Activated CD8-positive, alpha-beta memory T cell treated with anti-CD3 and anti-CD28 coated beads, Interleukin-2, amount 10 ng/mL, durations not matched to agents 7 days and 5 days (primary cell): Measurements from ENCODE around the gene SLC44A1. TPM values are rescaled to one million over a fixed set of nuclear protein-coding genes. Genes with fewer than 3 reads are reported as not detected.

Source experiments
- ATAC-seq: fragments of 150-1000 bp; cut with Tn5 transposase; one replicate; pipeline ENCODE4 v1.10.0; 2021; ENCODE audit warnings: moderate library complexity
- CTCF ChIA-PET: fragments of 350-600 bp; sonication (Branson Sonifier 250); formaldehyde crosslinking; loops from one replicate; lab custom pipeline; 2021; ENCODE audit warnings: antibody characterized with exemption; lab: Charles Lee
- DNase-seq: peaks from one replicate; pipeline ENCODE4 v3.0.0-alpha.2; 2020
- H3K27ac Mint-ChIP-seq: one replicate; pipeline ENCODE4 v1.8.0; 2021; ENCODE audit warnings: mild to moderate bottlenecking, mixed read lengths
- H3K27me3 Mint-ChIP-seq: one replicate; pipeline ENCODE4 v1.8.0; 2021; ENCODE audit warnings: mixed read lengths
- H3K36me3 Mint-ChIP-seq: one replicate; pipeline ENCODE4 v1.8.0; 2021; ENCODE audit warnings: mild to moderate bottlenecking, mixed read lengths
- H3K4me1 Mint-ChIP-seq: one replicate; pipeline ENCODE4 v1.8.0; 2021; ENCODE audit warnings: mixed read lengths
- H3K4me3 Mint-ChIP-seq: one replicate; pipeline ENCODE4 v1.8.0; 2021; ENCODE audit warnings: mild to moderate bottlenecking, moderate library complexity, mixed read lengths
- H3K9me3 Mint-ChIP-seq: one replicate; pipeline ENCODE4 v1.8.0; 2022; ENCODE audit warnings: low read depth, mixed read lengths
- total RNA-seq, 2 experiments: library from RNA; stranded (reverse); gene quantifications; one replicate each; pipeline ENCODE4 v1.2.3, GENCODE V29; 2021

SLC44A1 gene
- total RNA-seq, 2 experiments from 2014 or later: 4.9 to 10.3 TPM

DNA sequence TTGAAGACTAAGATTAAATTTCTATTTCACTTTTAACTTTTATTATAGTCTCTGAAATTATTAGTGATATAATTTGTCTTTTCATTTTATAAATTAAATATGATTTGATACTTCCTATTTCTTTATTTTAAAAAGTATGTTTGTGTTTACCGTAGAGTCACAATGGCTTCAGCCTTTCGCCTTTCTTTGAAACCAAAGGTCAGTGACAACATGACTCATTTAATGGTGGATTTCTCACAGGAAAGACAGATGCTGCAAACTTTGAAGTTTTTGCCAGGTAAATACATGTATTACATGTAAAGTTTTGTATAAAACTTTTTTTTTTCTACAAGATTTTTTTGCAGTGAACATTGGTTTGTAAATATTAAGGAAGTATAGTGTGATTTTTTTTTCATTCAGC, 239.8 kb downstream of the SLC44A1 start:
- Mint-ChIP-seq H3K27me3 (no peaks in the 10 kb centered on the region), H3K4me3 (no peak overlapping the region), H3K36me3 (peaks cover 1% of the 10 kb centered on the region), H3K4me1 (no peaks in the 10 kb centered on the region), H3K9me3 (no peaks in the 10 kb centered on the region), H3K27ac (no peak overlapping the region)
- DNase-seq: no peak
- ATAC-seq: no peak
- CTCF ChIA-PET: no interaction called here

DNA sequence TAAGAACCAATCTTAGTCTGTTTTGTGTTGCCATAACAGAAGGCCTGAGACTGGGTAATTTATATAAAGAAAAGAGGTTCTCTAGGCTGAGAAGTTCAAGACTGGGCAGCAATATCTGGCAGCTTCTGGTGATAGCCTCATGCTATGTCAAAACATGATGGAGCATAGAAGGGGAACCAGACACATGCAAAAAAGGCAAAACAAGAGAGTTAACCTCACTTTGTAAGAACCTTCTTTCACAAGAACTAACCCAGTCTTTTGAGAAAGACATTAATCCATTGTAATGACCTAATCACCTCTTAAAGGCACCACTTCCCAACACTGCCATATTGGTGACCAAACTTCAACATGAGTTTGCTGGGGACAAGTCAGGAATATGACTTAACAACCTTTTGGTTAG, 240.7 kb downstream of the SLC44A1 start:
- peaks cover 1% of the 10 kb centered on the region for H3K36me3 Mint-ChIP-seq
- H3K9me3 Mint-ChIP-seq: no peaks in the 10 kb centered on the region
- no peaks in the 10 kb centered on the region for H3K4me1 Mint-ChIP-seq
- CTCF ChIA-PET: no interaction called here
- H3K4me3 Mint-ChIP-seq: no peak overlapping the region
- H3K27ac Mint-ChIP-seq: no peak overlapping the region
- no peaks in the 10 kb centered on the region for H3K27me3 Mint-ChIP-seq
- DNase-seq (no peak), ATAC-seq (no peak)

Other genes with a start within 250 kb of the SLC44A1 start
- gene FSD1L, start 203.4 kb downstream of the SLC44A1 start, total RNA-seq: 1 to 10 TPM; 6.3 to 9.2 TPM